GM12878 (cell line): ENCODE results near the gene CUEDC1.

ENCODE experiments used
- EZH2 ChIP-seq: IDR thresholded peaks from 2 replicates; pipeline ENCODE4 v1.6.1; 2012; ENCODE audit warnings: low read depth, mild to moderate bottlenecking, control low read depth, inconsistent platforms, low read length, borderline replicate concordance; ENCODE audit not compliant: control insufficient read depth
- FOS ChIP-seq: IDR thresholded peaks from 3 replicates; pipeline ENCODE4 v1.6.1; 2011; ENCODE audit warnings: borderline replicate concordance; ENCODE audit not compliant: insufficient read length; ENCODE audit errors: extremely low read depth
- RAD51 ChIP-seq: fragments of 450-650 bp; IDR thresholded peaks from 2 replicates; pipeline ENCODE4 v1.6.1; 2016; ENCODE audit warnings: moderate library complexity, mild to moderate bottlenecking, inconsistent platforms

DNA sequence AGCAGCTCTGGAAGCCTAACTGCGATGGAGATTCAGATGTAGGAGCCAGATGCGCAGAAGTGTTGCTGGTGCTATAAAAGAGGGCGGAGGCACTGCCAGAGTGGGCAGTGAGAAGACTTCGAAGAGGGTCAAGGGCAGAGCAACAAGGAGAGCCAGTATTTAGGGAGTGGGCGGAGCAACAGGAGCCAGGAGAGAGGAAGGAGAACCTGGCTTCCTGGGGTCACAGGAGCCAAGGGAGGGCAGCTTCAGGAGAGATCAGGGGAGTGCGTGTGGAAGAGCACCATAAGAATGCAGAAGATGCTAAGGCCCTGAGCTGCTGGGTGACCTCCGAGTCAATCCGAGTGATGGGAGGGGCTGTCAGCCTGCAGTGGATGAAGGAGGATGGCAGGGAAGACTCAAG is 90.9 kb downstream of the CUEDC1 start:
- TF ChIP-seq FOS (no peak), RAD51 (no peak), EZH2 (no peak)
